K562 (cell line): ENCODE results near the gene TIMP3. TPM values are rescaled to one million over a fixed set of nuclear protein-coding genes. Genes with fewer than 3 reads are reported as not detected.

Experiments
- ATAC-seq: fragments of 200-7000 bp; cut with Tn5 transposase; 3 replicates; pipeline ENCODE4 v1.9.1; 2020; ENCODE audit warnings: moderate library complexity
- BruUV-seq: library from RNA; stranded (reverse); fragments of 400-500 nt; replicated peaks from 2 replicates; lab custom pipeline; 2021; lab: Mats Ljungman, UMichigan
- CTCF ChIA-PET: fragments of 300-600 bp; formaldehyde crosslinking; extraction: SDS; loops from one replicate; lab custom pipeline; 2021; ENCODE audit warnings: low intra/inter-chr PET ratio; lab: Yijun Ruan, JAX
- POLR2A ChIA-PET: fragments of 300-600, 350-650 bp; sonication (Branson Sonifier 250); formaldehyde crosslinking; extraction: SDS; loops from one replicate; lab custom pipeline; 2021; ENCODE audit warnings: antibody characterized with exemption, inconsistent platforms; lab: Yijun Ruan, JAX
- DNase-seq, 4 experiments: peaks; one replicate each; pipeline versions ENCODE4 v3.0.0 to v3.0.0-alpha.2; 2011 to 2018; ENCODE audit warnings: low spot score in 3 of 4, mixed read lengths in 3 of 4; ENCODE audit errors: extremely low read depth in 1 of 4
- FAIRE-seq: peaks from 2 replicates; lab custom pipeline; 2011; peaks lifted over from hg19 to GRCh38; lab: Jason Lieb, UNC
- H2AFZ ChIP-seq: 2 replicates; pipeline ENCODE4 v1.6.0; 2011; ENCODE audit warnings: low read depth, low read length, control low read depth, inconsistent platforms
- H3K27ac ChIP-seq: fragments of 200-600 bp; 3 replicates; pipeline ENCODE4 v1.8.0; 2011; ENCODE audit warnings: low read depth, mild to moderate bottlenecking, control low read depth, inconsistent platforms, low read length, moderate library complexity, mixed read lengths; ENCODE audit errors: extremely low read depth
- H3K27me3 ChIP-seq, 2 experiments: fragments of 300-600 bp in 1 of 2; 2 replicates in 1 of 2; 3 replicates in 1 of 2; pipeline versions ENCODE4 v1.6.0 to v1.8.0; 2011; ENCODE audit warnings: inconsistent platforms in 2 of 2, low read length in 2 of 2, mild to moderate bottlenecking in 1 of 2, mixed read lengths in 1 of 2, moderate library complexity in 1 of 2; ENCODE audit not compliant: control insufficient read depth in 2 of 2, insufficient read depth in 2 of 2
- H3K36me3 ChIP-seq: fragments of 300-600 bp; 3 replicates; pipeline ENCODE4 v1.8.0; 2011; ENCODE audit warnings: mild to moderate bottlenecking, low read length, inconsistent platforms; ENCODE audit not compliant: control insufficient read depth, insufficient read depth
- H3K4me1 ChIP-seq, 2 experiments: fragments of 200-600 bp in 1 of 2; replicated peaks in 1 of 2; 2 replicates in 1 of 2; 3 replicates in 1 of 2; pipeline versions ENCODE4 v1.5.1 to v1.8.0; 2011; ENCODE audit warnings: inconsistent platforms in 2 of 2, low read length in 2 of 2, mild to moderate bottlenecking in 1 of 2, mixed read lengths in 1 of 2, moderate library complexity in 1 of 2; ENCODE audit not compliant: control insufficient read depth in 2 of 2, insufficient read depth in 2 of 2
- H3K4me2 ChIP-seq: 2 replicates; pipeline ENCODE4 v1.6.1; 2011; ENCODE audit warnings: low read length, control low read depth, inconsistent platforms, mixed read lengths; ENCODE audit not compliant: insufficient read depth
- H3K4me3 ChIP-seq: fragments of 200-600 bp; sonication (generic), shearing (Covaris generic); 2 replicates; pipeline ENCODE4 v1.5.1; 2016; ENCODE audit warnings: control low read depth, inconsistent platforms
- H3K79me2 ChIP-seq: fragments of 200-600 bp; 3 replicates; pipeline ENCODE4 v1.8.0; 2011; ENCODE audit warnings: low read length, inconsistent platforms; ENCODE audit not compliant: control insufficient read depth, insufficient read depth
- H3K9ac ChIP-seq, 2 experiments: 2 replicates each; pipeline versions ENCODE4 v1.6.0 to v1.6.1; 2011; ENCODE audit warnings: low read depth in 2 of 2, low read length in 2 of 2, control low read depth in 1 of 2, inconsistent platforms in 1 of 2, mild to moderate bottlenecking in 1 of 2, mixed read lengths in 1 of 2; ENCODE audit not compliant: insufficient read depth in 1 of 2
- H3K9me1 ChIP-seq: one replicate; pipeline ENCODE4 v1.6.0; 2011; ENCODE audit warnings: inconsistent platforms, mild to moderate bottlenecking, low read length, moderate library complexity; ENCODE audit not compliant: control insufficient read depth, insufficient read depth
- H3K9me3 ChIP-seq: replicated peaks from 2 replicates; pipeline ENCODE4 v1.5.1; 2011; ENCODE audit warnings: low read depth, low read length, inconsistent platforms; ENCODE audit not compliant: control insufficient read depth, insufficient read depth
- H4K20me1 ChIP-seq: replicated peaks from 2 replicates; pipeline ENCODE4 v1.6.1; 2011; ENCODE audit warnings: low read length, inconsistent platforms, mixed read lengths; ENCODE audit not compliant: control insufficient read depth, insufficient read depth
- E4F1 ChIP-seq: fragments of 250-450 bp; sonication (Bioruptor Pico); IDR thresholded peaks from 2 replicates; pipeline ENCODE4 v1.5.0; 2021; ENCODE audit warnings: mild to moderate bottlenecking, borderline replicate concordance
- GATAD2B ChIP-seq: fragments of 450-650 bp; IDR thresholded peaks from 2 replicates; pipeline ENCODE4 v1.6.1; 2017; ENCODE audit warnings: mild to moderate bottlenecking, borderline replicate concordance
- ZNF780A ChIP-seq: fragments of 250-450 bp; sonication (Bioruptor Pico); IDR thresholded peaks from 2 replicates; pipeline ENCODE4 v1.5.0; 2021; ENCODE audit warnings: mild to moderate bottlenecking
- WGBS: fragments of 100-300 bp; shearing (Covaris generic); methylation state at CpG from one replicate; pipeline ENCODE4 v1.1.6; 2016; ENCODE audit warnings: low coverage, mixed read lengths; ENCODE audit not compliant: insufficient coverage; ENCODE audit errors: missing lambda C conversion rate; 5-methylcytosine and 5-hydroxymethylcytosine counted together
- in situ Hi-C: fragments of 300-500 bp; cut with MboI; formaldehyde crosslinking; loops from 4 replicates; pipeline ENCODE4 v1.15.0; 2018; ENCODE audit warnings: inconsistent platforms, mixed read lengths
- intact Hi-C: fragments of 100-400 bp; cut with micrococcal nuclease; formaldehyde crosslinking; loops from 2 replicates; pipeline ENCODE4 v1.14.2; 2022
- polyA plus RNA-seq, 8 experiments: library from polyadenylated mRNA; depleted of rRNA in 4 of 8; stranded (reverse) in 5 of 8; unstranded in 3 of 8; fragments of >200 nt; fragmentation: Nextera tagmentation in 2 of 8; fragmentation: Illumina TruSeq in 1 of 8; extraction: Ambion mirVana in 2 of 8; extraction: Trizol in 1 of 8; gene quantifications; 2 replicates each; pipeline versions ENCODE4 v1.2.1 to v1.2.3, GENCODE V29; 2011 to 2014; ENCODE audit warnings: inconsistent platforms in 1 of 8, missing spikeins in 1 of 8
- total RNA-seq, 7 experiments: library from RNA; depleted of rRNA in 6 of 7; stranded (reverse); fragments of >200 nt in 6 of 7; fragmentation: Illumina TruSeq in 2 of 7; extraction: Trizol in 2 of 7; gene quantifications; 2 replicates each; pipeline versions ENCODE4 v1.2.1 to v1.2.3, GENCODE V29; 2011 to 2021; ENCODE audit warnings: low replicate concordance in 1 of 7

TIMP3 gene
- total and polyA plus RNA-seq, 9 of the 15 experiments (the other 6 are each of a cell fraction or from before 2014, with no cell fraction given) = 0.07 to 0.73 (median 0.18) TPM

GRCh38 chr22:32802237-32802765 is 796 bp downstream of the TIMP3 start:
- Histone ChIP-seq H3K4me2 (no peak overlapping the region), H3K27me3 (peaks cover 8 to 25% of the 10 kb centered on the region in 2 experiments; a peak in 4 of 5 replicates), H3K4me1 (peaks cover 0 to 11% of the 10 kb centered on the region in 2 experiments; a peak in 2 of 5 replicates), H3K27ac (no peak overlapping the region), H3K79me2 (no peaks in the 10 kb centered on the region), H2AFZ (no peak overlapping the region), H4K20me1 (no peaks in the 10 kb centered on the region), H3K4me3 (no peak overlapping the region), H3K9me3 (no peaks in the 10 kb centered on the region), H3K9me1 (no peaks in the 10 kb centered on the region), H3K36me3 (no peaks in the 10 kb centered on the region), H3K9ac (no peak overlapping the region)
- ChIA-PET POLR2A (interaction anchor here (0.6 to 0.9 kb wide), 3 partner anchors 8 to 272 kb away, joined by 3 to 4 read pairs (median 3); no protein-coding TSS in a partner anchor), CTCF (no interaction called here)
- intact Hi-C loops = no loop called here
- BruUV-seq = no TSS peak
- DNase-seq (no peak), ATAC-seq (no peak), FAIRE-seq (no peak)
- WGBS = 18% methylated on average over 9 of the region's 15 CpGs
- in situ Hi-C loops = no loop called here
- TF ChIP-seq E4F1 (CRISPR knock-in tag) (no peak), GATAD2B (no peak), ZNF780A (no peak)
